Lung (tissue), 12 donors: ENCODE data around the gene MAST4. TPM values are rescaled to one million over a fixed set of nuclear protein-coding genes. Genes with fewer than 3 reads are reported as not detected.
A peak's percentile ranks its signal among the peaks of the same experiment; 100 is the strongest.

Source experiments
- ATAC-seq: fragments of 200-7000 bp; cut with Tn5 transposase; one replicate; pipeline ENCODE4 v1.9.1; 2020; ENCODE audit warnings: moderate number of reproducible peaks; ENCODE audit not compliant: insufficient read depth, low FRiP score
- DNase-seq, 3 donors: peaks; one replicate each; pipeline ENCODE4 v3.0.0-alpha.2; 2013 to 2017
- H3K27ac ChIP-seq, 2 donors: one replicate each; pipeline ENCODE4 v1.5.1; 2013; ENCODE audit warnings: mild to moderate bottlenecking in 2 of 2, moderate library complexity in 2 of 2, control low read depth in 1 of 2, inconsistent platforms in 1 of 2, low read depth in 1 of 2, low read length in 1 of 2
- H3K27me3 ChIP-seq, 3 donors: one replicate each; pipeline ENCODE4 v1.5.1; 2013; ENCODE audit warnings: low read length in 2 of 3; ENCODE audit not compliant: control insufficient read depth in 3 of 3, insufficient read depth in 3 of 3
- H3K36me3 ChIP-seq, 4 donors: one replicate each; pipeline ENCODE4 v1.5.1; 2013; ENCODE audit warnings: low read length in 4 of 4, mild to moderate bottlenecking in 1 of 4, moderate library complexity in 1 of 4; ENCODE audit not compliant: control insufficient read depth in 4 of 4, insufficient read depth in 4 of 4
- H3K4me1 ChIP-seq, 5 donors: one replicate each; pipeline ENCODE4 v1.5.1; 2013; ENCODE audit warnings: low read length in 5 of 5, mild to moderate bottlenecking in 2 of 5, moderate library complexity in 1 of 5; ENCODE audit not compliant: control insufficient read depth in 5 of 5, insufficient read depth in 5 of 5
- H3K4me3 ChIP-seq: one replicate; pipeline ENCODE4 v1.5.1; 2013; ENCODE audit warnings: mild to moderate bottlenecking, control low read depth, moderate library complexity
- H3K9ac ChIP-seq, 2 donors: one replicate each; pipeline ENCODE4 v1.5.1; 2013; ENCODE audit warnings: low read length in 2 of 2, control low read depth in 1 of 2; ENCODE audit not compliant: insufficient read depth in 1 of 2
- H3K9me3 ChIP-seq, 4 donors: one replicate each; pipeline ENCODE4 v1.5.1; 2013; ENCODE audit warnings: low read length in 3 of 4, mild to moderate bottlenecking in 1 of 4, moderate library complexity in 1 of 4; ENCODE audit not compliant: control insufficient read depth in 4 of 4, insufficient read depth in 3 of 4
- WGBS, 2 donors: extraction: QIAGEN DNeasy Blood & Tissue Kit; methylation state at CpG; one replicate each; pipeline ENCODE4 v1.1.7; 2013; 5-methylcytosine and 5-hydroxymethylcytosine counted together
- polyA plus RNA-seq, 2 donors: library from polyadenylated mRNA; stranded (reverse); fragments of 200-250 nt; gene quantifications; one replicate each; pipeline ENCODE4 v1.2.1, GENCODE V29; 2013
- total RNA-seq, 2 donors: library from RNA; depleted of rRNA in 1 of 2; stranded (reverse); fragments of >200 nt in 1 of 2; gene quantifications; one replicate each; pipeline ENCODE4 v1.2.1, GENCODE V29; 2014 to 2021
- TF ChIP-seq, protein P1 (sequence below): IDR thresholded peaks from 2 replicates; pipeline ENCODE4 v1.5.1; 2012; ENCODE audit warnings: mild to moderate bottlenecking; ENCODE audit errors: control extremely low read depth, extremely low read depth
- donor health status: control.
- donor health status: control.
- donor health status: Bipolar disorder and iron deficiency.
- donor health status: healthy.
- donor health status: DM: yes; HTN: yes; CAD: no.

MAST4 gene
- total and polyA plus RNA-seq, 4 donors, result 13.9 to 153 (median 46.2) TPM

DNA sequence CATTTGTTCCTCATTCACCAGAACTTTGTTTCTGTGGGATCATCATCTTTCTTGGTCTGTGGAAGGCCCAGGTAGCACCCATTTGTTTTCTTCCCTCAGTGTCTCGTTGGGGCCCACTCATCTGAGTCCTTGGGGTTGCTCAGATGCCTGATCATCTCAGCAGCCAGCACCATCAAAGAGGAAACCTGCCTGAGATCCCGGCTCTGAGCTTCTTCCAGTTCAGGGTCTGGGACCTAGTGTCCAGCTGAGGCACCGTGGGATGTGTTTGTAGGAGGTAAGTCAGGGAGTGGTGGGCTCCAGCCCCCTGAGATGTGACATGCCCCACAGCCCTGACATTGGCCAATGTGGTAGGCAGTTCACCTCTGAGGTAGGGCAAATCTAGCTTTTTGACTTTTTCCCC is 609.8 kb downstream of the MAST4 start:
- no peaks in the 10 kb centered on the region for H3K9me3 ChIP-seq
- H3K4me3 ChIP-seq, result no peak overlapping the region
- DNase-seq (no peak), ATAC-seq (no peak)
- peak overlapping the region in 1 of 2 donors; percentile 65 for H3K27ac ChIP-seq
- H3K36me3 ChIP-seq, result no peaks in the 10 kb centered on the region
- 92 to 95% methylated on average over 3 of the region's 3 CpGs for WGBS, 2 donors
- no peaks in the 10 kb centered on the region for H3K27me3 ChIP-seq
- TF ChIP-seq, protein P1, sequence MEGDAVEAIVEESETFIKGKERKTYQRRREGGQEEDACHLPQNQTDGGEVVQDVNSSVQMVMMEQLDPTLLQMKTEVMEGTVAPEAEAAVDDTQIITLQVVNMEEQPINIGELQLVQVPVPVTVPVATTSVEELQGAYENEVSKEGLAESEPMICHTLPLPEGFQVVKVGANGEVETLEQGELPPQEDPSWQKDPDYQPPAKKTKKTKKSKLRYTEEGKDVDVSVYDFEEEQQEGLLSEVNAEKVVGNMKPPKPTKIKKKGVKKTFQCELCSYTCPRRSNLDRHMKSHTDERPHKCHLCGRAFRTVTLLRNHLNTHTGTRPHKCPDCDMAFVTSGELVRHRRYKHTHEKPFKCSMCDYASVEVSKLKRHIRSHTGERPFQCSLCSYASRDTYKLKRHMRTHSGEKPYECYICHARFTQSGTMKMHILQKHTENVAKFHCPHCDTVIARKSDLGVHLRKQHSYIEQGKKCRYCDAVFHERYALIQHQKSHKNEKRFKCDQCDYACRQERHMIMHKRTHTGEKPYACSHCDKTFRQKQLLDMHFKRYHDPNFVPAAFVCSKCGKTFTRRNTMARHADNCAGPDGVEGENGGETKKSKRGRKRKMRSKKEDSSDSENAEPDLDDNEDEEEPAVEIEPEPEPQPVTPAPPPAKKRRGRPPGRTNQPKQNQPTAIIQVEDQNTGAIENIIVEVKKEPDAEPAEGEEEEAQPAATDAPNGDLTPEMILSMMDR, result no peak
- H3K4me1 ChIP-seq, result peaks cover 0 to 18% (median 3%) of the 10 kb centered on the region in 5 donors
- H3K9ac ChIP-seq, result no peak overlapping the region

DNA sequence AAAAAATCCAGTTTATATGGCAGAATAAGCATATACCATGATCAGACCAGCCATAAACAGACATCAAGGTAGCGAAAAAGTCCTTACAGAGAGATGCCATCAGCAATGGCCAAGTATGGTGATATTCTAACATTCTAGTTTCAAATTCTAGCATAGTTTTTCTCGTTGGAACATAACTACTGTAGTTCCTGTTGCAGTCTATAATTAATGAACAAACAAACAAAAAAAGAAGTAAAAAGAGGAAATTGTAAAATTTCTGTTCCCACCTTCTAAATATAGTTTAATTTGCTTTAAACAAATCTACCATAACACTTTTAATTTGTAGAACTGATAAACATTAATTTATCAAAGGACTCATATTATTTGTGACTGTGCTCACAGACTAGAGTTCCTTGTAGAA is 610.3 kb downstream of the MAST4 start:
- H3K9ac ChIP-seq, result no peak overlapping the region
- ATAC-seq (no peak), DNase-seq (no peak)
- peaks cover 0 to 18% (median 3%) of the 10 kb centered on the region in 5 donors for H3K4me1 ChIP-seq
- WGBS, 2 donors, result 55 to 60% methylated on average over 2 of the region's 2 CpGs
- H3K9me3 ChIP-seq, result no peaks in the 10 kb centered on the region
- H3K36me3 ChIP-seq, result no peaks in the 10 kb centered on the region
- H3K27me3 ChIP-seq, result no peaks in the 10 kb centered on the region
- H3K27ac ChIP-seq, result no peak overlapping the region
- no peak overlapping the region for H3K4me3 ChIP-seq
- TF ChIP-seq, protein P1, result no peak

DNA sequence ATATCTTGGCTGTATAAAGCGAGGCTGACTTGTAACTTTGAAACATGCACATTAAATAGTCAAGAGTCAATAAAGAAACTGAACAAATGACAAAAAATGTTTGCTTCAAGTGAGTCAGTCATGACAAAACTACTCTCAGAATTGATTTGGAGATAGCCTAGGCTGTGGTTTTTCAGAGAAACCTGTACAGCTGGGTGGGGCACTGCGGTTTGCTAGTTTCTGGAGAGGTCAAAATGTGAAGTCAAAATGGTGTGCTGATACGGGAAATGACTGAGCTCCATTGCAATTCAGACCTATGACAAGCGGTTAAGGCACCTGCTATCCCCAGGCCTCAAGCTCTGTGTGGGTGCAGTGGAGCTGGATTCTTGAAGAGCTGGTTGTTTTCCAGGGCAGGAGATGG is 610.7 kb downstream of the MAST4 start:
- Histone ChIP-seq H3K36me3 (no peaks in the 10 kb centered on the region), H3K9ac (no peak overlapping the region), H3K4me3 (no peak overlapping the region), H3K4me1 (peaks cover 0 to 18% (median 3%) of the 10 kb centered on the region in 5 donors), H3K27ac (peak overlapping the region in 1 of 2 donors; percentile 69), H3K27me3 (no peaks in the 10 kb centered on the region), H3K9me3 (no peaks in the 10 kb centered on the region)
- WGBS, 2 donors, result 33 to 52% methylated on average over 4 of the region's 4 CpGs
- DNase-seq, result no peak
- peak; percentile 78 for ATAC-seq
- TF ChIP-seq, protein P1, result no peak

DNA sequence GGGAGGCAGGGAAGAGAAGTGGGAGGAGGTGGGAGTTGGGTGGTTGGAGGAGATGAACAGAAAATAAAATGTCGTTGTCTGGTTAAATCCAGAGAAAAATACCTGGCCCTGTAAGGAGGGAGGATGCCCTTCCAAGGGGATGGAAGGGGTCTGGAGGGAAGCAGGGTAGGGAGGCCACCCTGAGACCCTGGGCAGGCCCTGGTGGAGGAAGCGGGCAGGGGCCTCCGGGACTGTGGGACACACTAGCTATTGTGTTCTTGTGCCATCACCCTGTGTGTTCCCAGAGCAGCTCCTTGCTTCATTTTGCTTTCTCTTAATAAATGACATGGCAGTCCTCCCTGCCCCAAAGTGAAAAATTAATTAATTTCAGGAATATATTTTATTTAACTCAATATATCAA is 612.2 kb downstream of the MAST4 start:
- DNase-seq (no peak), ATAC-seq (no peak)
- Histone ChIP-seq H3K27me3 (no peaks in the 10 kb centered on the region), H3K4me1 (peaks cover 0 to 18% (median 3%) of the 10 kb centered on the region in 5 donors), H3K36me3 (no peaks in the 10 kb centered on the region), H3K9me3 (no peaks in the 10 kb centered on the region), H3K9ac (no peak overlapping the region), H3K27ac (no peak overlapping the region), H3K4me3 (no peak overlapping the region)
- WGBS, 2 donors, result 92 to 97% methylated on average over 3 of the region's 3 CpGs
- TF ChIP-seq, protein P1, result no peak
